ENCODE data around the gene RANBP9.

DNA sequence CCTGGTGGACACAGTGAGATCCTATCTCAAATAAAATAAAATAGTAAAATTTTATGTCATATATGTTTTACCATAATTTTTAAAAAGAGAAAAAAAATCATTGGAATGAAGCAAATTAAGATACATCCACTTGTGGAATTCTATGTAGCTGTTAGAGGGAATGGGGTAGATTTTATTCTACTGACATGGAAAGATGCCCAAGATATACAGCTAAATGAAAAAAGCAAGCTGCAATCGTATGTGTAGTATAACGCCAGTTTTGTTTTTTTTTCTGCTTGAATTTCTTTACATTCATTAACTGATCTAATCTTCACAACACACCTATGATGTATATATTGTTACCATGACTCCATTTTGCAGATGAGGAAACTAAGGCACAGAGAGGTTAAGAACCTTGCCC, 23.4 kb upstream of the RANBP9 start:
- TF ChIP-seq, protein P1, sequence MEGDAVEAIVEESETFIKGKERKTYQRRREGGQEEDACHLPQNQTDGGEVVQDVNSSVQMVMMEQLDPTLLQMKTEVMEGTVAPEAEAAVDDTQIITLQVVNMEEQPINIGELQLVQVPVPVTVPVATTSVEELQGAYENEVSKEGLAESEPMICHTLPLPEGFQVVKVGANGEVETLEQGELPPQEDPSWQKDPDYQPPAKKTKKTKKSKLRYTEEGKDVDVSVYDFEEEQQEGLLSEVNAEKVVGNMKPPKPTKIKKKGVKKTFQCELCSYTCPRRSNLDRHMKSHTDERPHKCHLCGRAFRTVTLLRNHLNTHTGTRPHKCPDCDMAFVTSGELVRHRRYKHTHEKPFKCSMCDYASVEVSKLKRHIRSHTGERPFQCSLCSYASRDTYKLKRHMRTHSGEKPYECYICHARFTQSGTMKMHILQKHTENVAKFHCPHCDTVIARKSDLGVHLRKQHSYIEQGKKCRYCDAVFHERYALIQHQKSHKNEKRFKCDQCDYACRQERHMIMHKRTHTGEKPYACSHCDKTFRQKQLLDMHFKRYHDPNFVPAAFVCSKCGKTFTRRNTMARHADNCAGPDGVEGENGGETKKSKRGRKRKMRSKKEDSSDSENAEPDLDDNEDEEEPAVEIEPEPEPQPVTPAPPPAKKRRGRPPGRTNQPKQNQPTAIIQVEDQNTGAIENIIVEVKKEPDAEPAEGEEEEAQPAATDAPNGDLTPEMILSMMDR (IDR thresholded peaks at IDR 0.05; ENCODE audit: low read depth, low read length), result no peak
- TF ChIP-seq POLR2A (IDR thresholded peaks at IDR 0.05; ENCODE audit: extremely low read depth, insufficient read length), result no peak
